ENCODE measurements around the gene ZNF367. TPM values are rescaled to one million over a fixed set of nuclear protein-coding genes. Genes with fewer than 3 reads are reported as not detected.
"Not testable (repeated sequence)": the region's sequence is repeated elsewhere in the genome, so short reads cannot be mapped to it uniquely, and the experiment has no call there.

The ZNF367 gene
- total and polyA plus RNA-seq, 4 donors: 1.0 to 3.3 (median 2.1) TPM

GRCh38 chr9:96378187-96378586, 40.0 kb downstream of the ZNF367 start:
- TF ChIP-seq CTCF (IDR thresholded peaks at IDR 0.05; ENCODE audit: control extremely low read depth, extremely low read depth): no peak
- Histone ChIP-seq H3K4me1 (ENCODE audit: control insufficient read depth in 5 of 5, insufficient read depth in 5 of 5, low read length in 5 of 5) (peaks cover 0 to 19% (median 11%) of the 10 kb centered on the region in 5 donors), H3K27ac (ENCODE audit: low read depth in 1 of 2, low read length in 1 of 2) (no peak overlapping the region), H3K9ac (ENCODE audit: insufficient read depth in 1 of 2, low read length in 2 of 2) (no peak overlapping the region), H3K9me3 (ENCODE audit: control insufficient read depth in 4 of 4, insufficient read depth in 3 of 4, low read length in 3 of 4) (no peaks in the 10 kb centered on the region), H3K27me3 (ENCODE audit: control insufficient read depth in 3 of 3, insufficient read depth in 3 of 3, low read length in 2 of 3) (no peaks in the 10 kb centered on the region), H3K36me3 (ENCODE audit: control insufficient read depth in 4 of 4, insufficient read depth in 4 of 4, low read length in 4 of 4) (peaks cover 0 to 3% (median 1%) of the 10 kb centered on the region in 4 donors), H3K4me3 (no peak overlapping the region)
- no peak for DNase-seq
- 91 to 96% methylated on average over 3 of the region's 3 CpGs for WGBS, 2 donors
- no peak for ATAC-seq (ENCODE audit: insufficient read depth, low FRiP score)

- TF ChIP-seq CTCF (IDR thresholded peaks at IDR 0.05; ENCODE audit: control extremely low read depth, extremely low read depth): no peak
- ATAC-seq (ENCODE audit: insufficient read depth, low FRiP score) (peak; percentile 82), DNase-seq (peak; percentile 15 to 50 (median 26))
- Histone ChIP-seq H3K27me3 (ENCODE audit: control insufficient read depth in 3 of 3, insufficient read depth in 3 of 3, low read length in 2 of 3) (no peaks in the 10 kb centered on the region), H3K4me1 (ENCODE audit: control insufficient read depth in 5 of 5, insufficient read depth in 5 of 5, low read length in 5 of 5) (peaks cover 0 to 16% (median 7%) of the 10 kb centered on the region in 5 donors), H3K9me3 (ENCODE audit: control insufficient read depth in 4 of 4, insufficient read depth in 3 of 4, low read length in 3 of 4) (no peaks in the 10 kb centered on the region), H3K9ac (ENCODE audit: insufficient read depth in 1 of 2, low read length in 2 of 2) (no peak overlapping the region), H3K36me3 (ENCODE audit: control insufficient read depth in 4 of 4, insufficient read depth in 4 of 4, low read length in 4 of 4) (peaks cover 0 to 3% (median 1%) of the 10 kb centered on the region in 4 donors), H3K4me3 (no peak overlapping the region), H3K27ac (ENCODE audit: low read depth in 1 of 2, low read length in 1 of 2) (peak overlapping the region; percentile 61 to 67)
- WGBS, 2 donors: 66 to 88% methylated on average over 13 of the region's 13 CpGs
Measured at GRCh38 chr9:96376891-96377874, 41.0 kb downstream of the ZNF367 start.

- H3K9ac ChIP-seq (ENCODE audit: insufficient read depth in 1 of 2, low read length in 2 of 2); H3K4me3 ChIP-seq; ATAC-seq (ENCODE audit: insufficient read depth, low FRiP score); H3K27me3 ChIP-seq (ENCODE audit: control insufficient read depth in 3 of 3, insufficient read depth in 3 of 3, low read length in 2 of 3); H3K36me3 ChIP-seq (ENCODE audit: control insufficient read depth in 4 of 4, insufficient read depth in 4 of 4, low read length in 4 of 4); DNase-seq; H3K27ac ChIP-seq (ENCODE audit: low read depth in 1 of 2, low read length in 1 of 2); H3K9me3 ChIP-seq (ENCODE audit: control insufficient read depth in 4 of 4, insufficient read depth in 3 of 4, low read length in 3 of 4): not testable (repeated sequence)
- WGBS, 2 donors: 89 to 94% methylated on average over 6 of the region's 6 CpGs
- peaks cover 0 to 11% (median 0%) of the 10 kb centered on the region in 5 donors for H3K4me1 ChIP-seq (ENCODE audit: control insufficient read depth in 5 of 5, insufficient read depth in 5 of 5, low read length in 5 of 5)
Measured at GRCh38 chr9:96375507-96375906, 42.7 kb downstream of the ZNF367 start.

- H3K4me3 ChIP-seq: no peak overlapping the region
- no peak for TF ChIP-seq CTCF (IDR thresholded peaks at IDR 0.05; ENCODE audit: control extremely low read depth, extremely low read depth)
- H3K27me3 ChIP-seq (ENCODE audit: control insufficient read depth in 3 of 3, insufficient read depth in 3 of 3, low read length in 2 of 3): no peaks in the 10 kb centered on the region
- 98 to 100% methylated on average over 1 of the region's 1 CpG for WGBS, 2 donors
- ATAC-seq (ENCODE audit: insufficient read depth, low FRiP score) (no peak), DNase-seq (no peak)
- no peak overlapping the region for H3K9ac ChIP-seq (ENCODE audit: insufficient read depth in 1 of 2, low read length in 2 of 2)
- no peak overlapping the region for H3K27ac ChIP-seq (ENCODE audit: low read depth in 1 of 2, low read length in 1 of 2)
- no peaks in the 10 kb centered on the region for H3K4me1 ChIP-seq (ENCODE audit: control insufficient read depth in 5 of 5, insufficient read depth in 5 of 5, low read length in 5 of 5)
- peaks cover 3 to 13% (median 8%) of the 10 kb centered on the region in 4 donors for H3K36me3 ChIP-seq (ENCODE audit: control insufficient read depth in 4 of 4, insufficient read depth in 4 of 4, low read length in 4 of 4)
- no peaks in the 10 kb centered on the region for H3K9me3 ChIP-seq (ENCODE audit: control insufficient read depth in 4 of 4, insufficient read depth in 3 of 4, low read length in 3 of 4)
Measured at GRCh38 chr9:96367943-96368342, 50.2 kb downstream of the ZNF367 start.

All from lung (tissue), 12 donors.